ENCODE measurements around the gene SEMA7A. TPM values are rescaled to one million over a fixed set of nuclear protein-coding genes. Genes with fewer than 3 reads are reported as not detected.

The SEMA7A gene
- total RNA-seq, 2 donors from 2014 or later: 1.8 to 2.0 TPM

- no peaks in the 10 kb centered on the region for H3K36me3 ChIP-seq
- H3K4me1 ChIP-seq: no peaks in the 10 kb centered on the region
- intact Hi-C loops (cut with DNase I): no loop called here
- H3K9me3 ChIP-seq: no peaks in the 10 kb centered on the region
- H3K27me3 ChIP-seq: no peaks in the 10 kb centered on the region
- TF ChIP-seq CTCF (IDR thresholded peaks at IDR 0.05): no peak
- no peak for DNase-seq
- no peak overlapping the region for H3K9ac ChIP-seq (ENCODE audit: low read depth in 2 of 2, low read length in 2 of 2)
- no peak overlapping the region for H3K27ac ChIP-seq
- no peak overlapping the region for H3K4me3 ChIP-seq
Measured at GRCh38 chr15:74381190-74381453, 52.6 kb downstream of the SEMA7A start.

GRCh38 chr15:74380361-74381189 lies 53.2 kb downstream of the SEMA7A start:
- DNase-seq: no peak
- no peak for TF ChIP-seq CTCF (IDR thresholded peaks at IDR 0.05)
- H3K4me3 ChIP-seq: no peak overlapping the region
- no peaks in the 10 kb centered on the region for H3K27me3 ChIP-seq
- H3K27ac ChIP-seq: no peak overlapping the region
- no peaks in the 10 kb centered on the region for H3K4me1 ChIP-seq
- H3K9ac ChIP-seq (ENCODE audit: low read depth in 2 of 2, low read length in 2 of 2): no peak overlapping the region
- intact Hi-C loops (cut with DNase I): no loop called here
- H3K36me3 ChIP-seq: no peaks in the 10 kb centered on the region
- H3K9me3 ChIP-seq: no peaks in the 10 kb centered on the region

- Histone ChIP-seq H3K9ac (ENCODE audit: low read depth in 2 of 2, low read length in 2 of 2) (no peak overlapping the region), H3K4me3 (no peak overlapping the region), H3K27ac (no peak overlapping the region), H3K4me1 (no peaks in the 10 kb centered on the region), H3K9me3 (no peaks in the 10 kb centered on the region), H3K36me3 (no peaks in the 10 kb centered on the region), H3K27me3 (no peaks in the 10 kb centered on the region)
- TF ChIP-seq CTCF (IDR thresholded peaks at IDR 0.05): no peak
- intact Hi-C loops (cut with DNase I): loop anchor here (5.0 to 10.0 kb wide), 2 partner anchors 113 to 386 kb away; no protein-coding TSS in a partner anchor
- DNase-seq: no peak
Measured at GRCh38 chr15:74378848-74379247, 54.9 kb downstream of the SEMA7A start.

- H3K4me1 ChIP-seq: no peaks in the 10 kb centered on the region
- H3K4me3 ChIP-seq: no peak overlapping the region
- intact Hi-C loops (cut with DNase I): loop anchor here (5.0 to 10.0 kb wide), 2 partner anchors 114 to 387 kb away; no protein-coding TSS in a partner anchor
- no peaks in the 10 kb centered on the region for H3K27me3 ChIP-seq
- no peak overlapping the region for H3K9ac ChIP-seq (ENCODE audit: low read depth in 2 of 2, low read length in 2 of 2)
- no peaks in the 10 kb centered on the region for H3K36me3 ChIP-seq
- no peak overlapping the region for H3K27ac ChIP-seq
- H3K9me3 ChIP-seq: no peaks in the 10 kb centered on the region
- TF ChIP-seq CTCF (IDR thresholded peaks at IDR 0.05): no peak
- no peak for DNase-seq
Measured at GRCh38 chr15:74377831-74378766, 55.7 kb downstream of the SEMA7A start.

- H3K9ac ChIP-seq (ENCODE audit: low read depth in 2 of 2, low read length in 2 of 2): no peak overlapping the region
- H3K27ac ChIP-seq: no peak overlapping the region
- no peaks in the 10 kb centered on the region for H3K4me1 ChIP-seq
- intact Hi-C loops (cut with DNase I): loop anchor here (5.0 to 10.0 kb wide), 2 partner anchors 115 to 388 kb away; no protein-coding TSS in a partner anchor
- no peaks in the 10 kb centered on the region for H3K36me3 ChIP-seq
- H3K27me3 ChIP-seq: no peaks in the 10 kb centered on the region
- H3K9me3 ChIP-seq: no peaks in the 10 kb centered on the region
- DNase-seq: no peak
- TF ChIP-seq CTCF (IDR thresholded peaks at IDR 0.05): no peak
- no peak overlapping the region for H3K4me3 ChIP-seq
Measured at GRCh38 chr15:74376825-74377581, 56.8 kb downstream of the SEMA7A start.
